ENCODE results near the gene MEOX2.
A peak's percentile ranks its signal among the peaks of the same experiment; 100 is the strongest.

MEOX2 gene

DNA sequence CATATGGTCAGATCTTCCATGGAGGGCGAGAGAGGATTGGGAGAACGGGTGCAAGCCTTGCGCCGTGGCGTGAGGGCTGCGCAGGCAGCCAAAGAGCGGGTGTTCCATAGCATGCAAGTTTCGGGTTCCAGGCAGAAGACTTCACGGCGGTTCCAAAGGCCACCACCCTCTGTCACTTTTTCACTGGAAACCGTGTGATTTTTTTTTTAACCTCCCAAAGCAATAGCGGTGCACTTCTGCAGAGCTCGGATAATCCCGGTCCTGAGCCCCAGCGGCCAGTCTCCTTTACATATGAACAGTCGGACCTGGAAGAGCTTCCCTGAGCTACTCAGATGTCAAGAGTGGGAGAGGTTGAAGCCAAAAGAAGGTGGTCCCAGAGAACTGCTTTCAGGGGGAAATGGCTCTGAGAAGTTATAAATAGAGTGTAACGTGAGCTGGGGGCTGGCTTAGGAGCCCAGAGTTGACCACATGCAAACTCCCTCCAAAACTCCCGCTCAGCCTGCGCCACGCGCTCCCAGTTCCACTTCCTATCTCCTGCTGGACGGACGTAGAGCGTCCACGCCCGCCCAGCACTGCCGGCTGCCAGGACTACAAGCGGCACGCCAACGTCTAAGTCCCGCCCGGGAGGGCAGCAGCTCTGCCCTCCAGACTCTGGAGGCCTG, at the start of gene MEOX2:
Gene MEOX2, minus strand, starts transcription at position 389 of the 662 bp plus-strand sequence. Its CDS starts 281 bp downstream, at position 108.
- Mint-ChIP-seq H3K4me1 (no peaks in the 10 kb centered on the region), H3K4me3 (no peak within 1 kb of the TSS), H3K36me3 (ENCODE audit: low read depth) (no peaks in the 10 kb centered on the region), H3K9me3 (no peaks in the 10 kb centered on the region), H3K27me3 (peaks cover 45% of the 10 kb centered on the region), H3K27ac (no peak within 1 kb of the TSS)
- no peak for ATAC-seq
- DNase-seq, result no peak

DNA sequence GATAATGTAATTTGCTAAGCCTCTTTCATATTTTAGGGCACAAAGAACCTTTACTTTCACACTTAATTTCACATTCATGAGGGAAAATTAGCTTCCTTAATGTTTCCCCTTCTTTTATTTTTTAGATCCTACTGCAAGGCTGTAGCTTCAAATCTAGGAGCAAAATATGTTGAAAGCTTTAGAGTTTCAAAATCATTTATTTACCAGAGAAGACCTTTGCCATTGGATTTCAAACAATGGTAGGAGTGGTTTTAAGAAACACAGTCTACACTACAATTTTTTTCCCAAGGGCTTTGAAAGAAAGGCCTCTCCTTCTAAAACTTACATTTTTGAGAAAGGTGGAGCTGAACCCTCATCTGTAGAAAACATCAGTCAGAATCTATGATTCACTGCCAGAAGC, 43.3 kb upstream of the MEOX2 start:
- no peaks in the 10 kb centered on the region for H3K36me3 Mint-ChIP-seq (ENCODE audit: low read depth)
- H3K27me3 Mint-ChIP-seq, result no peaks in the 10 kb centered on the region
- no peak for DNase-seq
- ATAC-seq, result no peak
- no peak overlapping the region for H3K4me3 Mint-ChIP-seq
- H3K27ac Mint-ChIP-seq, result no peak overlapping the region
- no peaks in the 10 kb centered on the region for H3K9me3 Mint-ChIP-seq
- no peaks in the 10 kb centered on the region for H3K4me1 Mint-ChIP-seq

DNA sequence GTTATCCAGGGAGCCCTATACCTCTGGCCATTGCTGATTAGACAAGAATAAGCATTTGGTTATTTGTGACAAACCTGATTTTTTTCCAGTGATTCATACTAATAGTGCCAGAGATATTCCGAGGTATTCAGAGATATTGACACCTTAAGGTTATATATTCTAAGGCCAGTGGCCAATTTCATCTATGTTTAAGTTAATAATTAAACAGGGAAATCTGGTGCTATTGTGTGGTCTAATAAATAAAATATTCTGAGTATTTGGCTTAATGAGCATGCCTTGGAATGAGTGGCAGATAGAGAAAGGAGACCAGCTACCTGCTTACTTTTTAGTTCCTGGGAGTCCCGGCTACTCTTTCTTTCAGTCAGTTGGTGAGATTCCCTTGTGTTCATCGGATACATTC, 38.6 kb upstream of the MEOX2 start:
- Mint-ChIP-seq H3K27ac (no peak overlapping the region), H3K4me3 (no peak overlapping the region), H3K4me1 (no peaks in the 10 kb centered on the region), H3K27me3 (no peaks in the 10 kb centered on the region), H3K9me3 (no peaks in the 10 kb centered on the region), H3K36me3 (ENCODE audit: low read depth) (no peaks in the 10 kb centered on the region)
- DNase-seq (no peak), ATAC-seq (no peak)

DNA sequence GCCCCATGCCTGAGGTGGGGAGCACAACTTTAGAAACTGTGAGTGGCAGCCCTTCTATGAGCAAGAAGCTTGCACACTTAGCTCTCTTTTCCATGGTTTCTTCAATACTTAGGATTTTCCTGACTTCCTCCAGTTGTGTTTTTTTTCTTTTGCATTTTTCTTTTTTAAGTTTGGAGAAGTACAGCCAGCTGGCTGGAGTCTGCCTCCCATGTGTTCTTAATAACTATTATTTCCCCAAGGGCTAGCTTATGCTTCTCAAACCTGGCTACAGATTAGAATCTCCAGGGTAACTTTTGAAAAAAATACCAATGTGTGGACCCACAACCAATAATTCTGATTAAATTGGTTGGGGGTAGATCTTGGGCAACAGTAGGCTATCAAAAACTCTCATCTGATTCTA, 37.4 kb upstream of the MEOX2 start:
- Mint-ChIP-seq H3K4me3 (no peak overlapping the region), H3K36me3 (ENCODE audit: low read depth) (no peaks in the 10 kb centered on the region), H3K4me1 (no peaks in the 10 kb centered on the region), H3K27ac (no peak overlapping the region), H3K27me3 (no peaks in the 10 kb centered on the region), H3K9me3 (no peaks in the 10 kb centered on the region)
- ATAC-seq (no peak), DNase-seq (no peak)

DNA sequence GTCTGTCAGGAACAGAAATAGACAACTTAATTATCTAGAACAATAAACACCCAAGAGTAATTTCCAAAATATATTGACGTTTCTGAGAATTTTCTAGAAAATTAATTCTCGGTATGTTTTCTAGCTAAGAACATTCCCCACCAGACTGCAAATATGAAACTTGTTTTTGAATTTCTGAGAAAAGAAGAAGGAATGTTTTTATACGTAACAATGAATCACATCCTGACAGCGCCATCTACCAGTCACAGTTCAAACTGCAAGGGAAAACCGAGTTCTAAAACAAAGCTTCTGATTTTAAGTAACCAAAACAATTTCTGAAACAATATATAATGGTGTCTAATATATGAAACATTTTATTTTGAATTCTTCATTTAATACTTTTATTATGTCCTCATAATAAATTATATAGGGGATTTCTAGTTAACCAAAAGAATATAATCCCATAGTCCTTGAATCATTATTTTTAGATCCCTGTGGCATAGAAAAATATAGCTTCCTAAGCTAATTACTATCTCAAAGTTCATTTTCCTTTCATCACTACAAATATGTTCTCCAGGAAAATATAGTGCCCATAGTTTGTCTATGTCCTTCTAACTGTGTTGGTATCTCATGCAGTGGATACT, 34.5 kb upstream of the MEOX2 start:
- H3K4me3 Mint-ChIP-seq, result no peak overlapping the region
- peak; percentile 3 for DNase-seq
- no peaks in the 10 kb centered on the region for H3K4me1 Mint-ChIP-seq
- no peaks in the 10 kb centered on the region for H3K27me3 Mint-ChIP-seq
- H3K27ac Mint-ChIP-seq, result no peak overlapping the region
- H3K36me3 Mint-ChIP-seq (ENCODE audit: low read depth), result no peaks in the 10 kb centered on the region
- ATAC-seq, result no peak
- H3K9me3 Mint-ChIP-seq, result no peaks in the 10 kb centered on the region

DNA sequence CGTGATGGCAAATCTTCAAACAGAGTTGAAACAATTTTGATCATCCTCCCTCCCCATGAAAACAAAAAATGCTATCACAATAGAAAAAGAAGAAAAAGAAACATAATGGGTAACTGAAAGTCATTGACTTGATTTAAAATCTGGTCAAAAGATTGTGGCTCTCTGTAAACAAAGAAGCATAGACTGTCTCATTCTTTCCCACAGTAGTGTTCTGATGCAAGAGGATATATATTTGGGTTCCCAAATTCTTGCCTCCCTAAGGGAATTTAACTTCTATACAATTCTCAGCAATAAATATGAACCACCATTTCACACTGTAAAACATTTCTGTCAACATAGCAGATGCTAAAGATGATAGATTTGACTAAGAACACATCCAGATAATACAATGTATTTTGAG, 32.8 kb upstream of the MEOX2 start:
- DNase-seq, result no peak
- Mint-ChIP-seq H3K9me3 (peaks cover 5% of the 10 kb centered on the region), H3K27me3 (no peaks in the 10 kb centered on the region), H3K4me3 (no peak overlapping the region), H3K4me1 (no peaks in the 10 kb centered on the region), H3K27ac (no peak overlapping the region), H3K36me3 (ENCODE audit: low read depth) (no peaks in the 10 kb centered on the region)
- ATAC-seq, result no peak

DNA sequence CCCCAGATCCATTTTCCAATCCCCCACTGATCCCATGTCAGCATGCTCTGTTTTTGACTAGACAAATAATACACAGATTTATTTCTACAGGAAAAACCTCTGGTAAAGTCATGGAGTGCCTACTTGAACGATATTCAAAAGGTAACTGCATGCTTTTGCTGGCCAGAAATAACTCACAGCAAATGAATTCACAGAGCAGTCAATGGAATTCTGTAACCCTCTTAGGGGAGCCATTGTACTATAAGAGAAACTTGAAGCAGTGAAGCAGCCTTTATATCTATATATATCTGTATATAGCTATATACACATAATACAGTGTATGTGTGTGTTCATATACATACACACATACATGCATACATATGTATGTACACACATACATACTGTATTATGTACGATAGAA, 29.0 kb upstream of the MEOX2 start:
- DNase-seq, result no peak
- Mint-ChIP-seq H3K4me1 (no peaks in the 10 kb centered on the region), H3K36me3 (ENCODE audit: low read depth) (no peaks in the 10 kb centered on the region), H3K27me3 (no peaks in the 10 kb centered on the region), H3K27ac (no peak overlapping the region), H3K4me3 (no peak overlapping the region), H3K9me3 (peaks cover 5% of the 10 kb centered on the region)
- no peak for ATAC-seq

DNA sequence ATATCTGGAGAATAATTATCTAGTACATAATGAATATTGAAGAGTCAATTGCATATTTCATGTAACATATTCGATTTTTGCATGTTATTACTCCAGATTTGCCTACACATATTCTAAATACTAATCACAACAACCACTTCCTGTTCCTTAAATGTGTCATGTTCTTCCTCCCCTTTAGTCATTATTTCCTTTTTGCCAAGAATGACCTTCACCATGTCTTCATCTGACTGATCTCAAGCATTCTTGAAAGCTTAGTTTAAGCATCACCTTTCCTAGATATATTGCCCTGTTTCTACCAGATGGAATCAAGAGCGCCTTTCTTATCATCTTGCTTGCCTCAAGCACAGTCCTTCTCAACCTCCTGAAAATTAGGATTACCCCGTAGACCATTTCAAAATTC, 23.5 kb upstream of the MEOX2 start:
- ATAC-seq (no peak), DNase-seq (no peak)
- Mint-ChIP-seq H3K4me1 (no peaks in the 10 kb centered on the region), H3K36me3 (ENCODE audit: low read depth) (no peaks in the 10 kb centered on the region), H3K27ac (no peak overlapping the region), H3K27me3 (no peaks in the 10 kb centered on the region), H3K4me3 (no peak overlapping the region), H3K9me3 (peaks cover 18% of the 10 kb centered on the region)

DNA sequence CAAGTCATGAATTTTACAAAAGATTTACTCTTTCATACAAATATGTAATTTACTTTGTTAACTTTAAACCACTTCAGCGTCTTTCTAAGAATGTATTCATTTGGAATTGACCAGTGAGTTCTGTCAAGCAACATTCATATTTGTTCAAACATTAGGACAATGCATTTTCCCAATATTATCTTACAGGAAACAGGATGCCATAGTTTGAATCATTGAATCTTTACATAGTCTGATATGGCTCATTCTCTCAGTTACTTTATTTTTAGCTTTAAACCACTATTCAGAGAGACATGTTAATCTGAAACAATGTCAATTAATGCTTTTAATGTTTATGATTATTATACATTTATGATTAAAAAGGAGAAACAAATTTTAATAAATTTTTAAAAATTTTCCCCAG, 21.1 kb upstream of the MEOX2 start:
- Mint-ChIP-seq H3K27me3 (no peaks in the 10 kb centered on the region), H3K4me3 (no peak overlapping the region), H3K9me3 (peaks cover 14% of the 10 kb centered on the region), H3K4me1 (no peaks in the 10 kb centered on the region), H3K36me3 (ENCODE audit: low read depth) (no peaks in the 10 kb centered on the region), H3K27ac (no peak overlapping the region)
- ATAC-seq (no peak), DNase-seq (no peak)

DNA sequence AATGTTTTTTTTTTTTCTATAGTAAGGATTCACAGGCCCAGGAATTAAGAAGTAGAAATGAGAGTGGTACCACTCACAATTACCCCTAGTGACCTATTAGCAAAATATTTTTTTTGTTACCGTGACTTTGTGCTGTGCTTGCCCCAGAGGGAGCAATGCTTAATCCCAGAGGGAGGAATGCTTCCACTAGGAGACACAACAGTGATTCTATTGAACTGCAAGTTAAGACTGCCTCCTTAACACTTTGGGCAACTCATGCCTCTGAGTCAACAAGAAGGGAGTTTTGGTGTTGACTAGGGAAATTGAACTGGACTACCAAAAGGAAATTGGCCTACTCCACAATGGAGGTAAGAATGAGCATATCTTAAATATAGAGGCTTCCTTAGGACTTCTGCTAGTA, 17.2 kb upstream of the MEOX2 start:
- Mint-ChIP-seq H3K27ac (no peak overlapping the region), H3K9me3 (peaks cover 10% of the 10 kb centered on the region), H3K36me3 (ENCODE audit: low read depth) (no peaks in the 10 kb centered on the region), H3K4me1 (no peaks in the 10 kb centered on the region), H3K27me3 (no peaks in the 10 kb centered on the region), H3K4me3 (no peak overlapping the region)
- DNase-seq (no peak), ATAC-seq (no peak)

DNA sequence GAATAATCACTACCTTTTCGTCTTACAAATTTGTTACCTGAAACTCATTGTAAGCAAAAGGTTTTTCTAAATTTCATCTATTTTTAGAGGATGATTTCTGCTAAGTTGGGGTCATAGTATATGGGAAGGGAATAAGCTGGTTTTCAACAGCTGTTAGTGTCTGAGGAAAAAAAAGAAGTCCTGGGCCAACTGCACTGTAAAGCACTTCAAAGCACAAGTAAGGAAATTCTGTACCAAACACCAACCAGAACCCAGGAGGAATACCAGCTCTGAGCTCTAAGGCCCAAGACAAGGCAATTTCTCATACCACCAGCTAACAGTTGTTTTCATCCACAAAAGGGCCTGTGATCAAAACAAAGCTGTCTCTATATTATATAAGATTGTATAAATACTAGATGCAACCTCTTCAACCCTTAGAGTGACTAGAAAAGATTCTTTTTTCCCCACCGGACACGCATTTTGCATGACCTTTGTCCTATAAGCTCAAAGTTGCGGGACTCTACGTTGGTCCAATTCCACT, 6.1 kb upstream of the MEOX2 start:
- Mint-ChIP-seq H3K4me3 (no peak overlapping the region), H3K4me1 (no peaks in the 10 kb centered on the region), H3K27me3 (peaks cover 9% of the 10 kb centered on the region), H3K9me3 (no peaks in the 10 kb centered on the region), H3K36me3 (ENCODE audit: low read depth) (no peaks in the 10 kb centered on the region), H3K27ac (no peak overlapping the region)
- no peak for DNase-seq
- ATAC-seq, result no peak

DNA sequence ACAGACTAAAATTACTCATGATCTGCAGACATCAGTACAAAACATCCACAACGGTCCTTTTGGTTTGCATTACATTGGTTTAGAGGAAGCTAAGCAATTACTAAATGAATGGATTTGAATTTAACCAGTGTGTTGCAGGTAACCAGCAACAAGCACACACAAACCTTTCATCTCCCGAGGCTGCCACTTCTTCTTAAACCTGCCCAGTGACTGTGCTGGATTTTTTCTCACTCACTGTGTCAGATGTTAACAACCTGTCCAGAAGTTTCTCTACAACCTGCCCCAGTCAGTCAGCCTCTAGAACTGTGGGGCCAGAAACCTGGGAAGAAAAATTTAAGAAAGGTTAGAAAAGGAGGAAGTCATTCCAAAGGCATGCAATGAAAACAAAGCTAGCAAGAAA, 2.4 kb upstream of the MEOX2 start:
- ATAC-seq (no peak), DNase-seq (no peak)
- peaks cover 45% of the 10 kb centered on the region for H3K27me3 Mint-ChIP-seq
- H3K27ac Mint-ChIP-seq, result no peak overlapping the region
- no peak overlapping the region for H3K4me3 Mint-ChIP-seq
- no peaks in the 10 kb centered on the region for H3K4me1 Mint-ChIP-seq
- no peaks in the 10 kb centered on the region for H3K36me3 Mint-ChIP-seq (ENCODE audit: low read depth)
- no peaks in the 10 kb centered on the region for H3K9me3 Mint-ChIP-seq

DNA sequence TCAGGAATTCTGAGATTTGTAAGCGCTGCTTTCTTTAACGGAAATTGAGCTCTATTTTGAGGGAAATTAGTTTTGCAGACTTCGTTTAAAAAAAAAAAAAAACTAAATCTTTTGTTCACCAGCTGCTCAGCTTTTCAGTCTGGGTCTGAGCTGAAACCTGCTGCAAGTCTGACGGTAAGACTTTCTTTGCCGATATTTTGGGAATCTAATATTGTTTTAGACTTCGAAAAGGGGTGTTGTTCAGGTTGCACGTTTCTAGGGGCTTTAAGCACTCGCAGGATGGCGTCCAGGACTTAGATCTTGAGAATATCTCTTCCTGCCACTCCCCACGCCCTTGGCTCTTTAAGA, 1.8 kb upstream of the MEOX2 start:
- DNase-seq, result no peak

DNA sequence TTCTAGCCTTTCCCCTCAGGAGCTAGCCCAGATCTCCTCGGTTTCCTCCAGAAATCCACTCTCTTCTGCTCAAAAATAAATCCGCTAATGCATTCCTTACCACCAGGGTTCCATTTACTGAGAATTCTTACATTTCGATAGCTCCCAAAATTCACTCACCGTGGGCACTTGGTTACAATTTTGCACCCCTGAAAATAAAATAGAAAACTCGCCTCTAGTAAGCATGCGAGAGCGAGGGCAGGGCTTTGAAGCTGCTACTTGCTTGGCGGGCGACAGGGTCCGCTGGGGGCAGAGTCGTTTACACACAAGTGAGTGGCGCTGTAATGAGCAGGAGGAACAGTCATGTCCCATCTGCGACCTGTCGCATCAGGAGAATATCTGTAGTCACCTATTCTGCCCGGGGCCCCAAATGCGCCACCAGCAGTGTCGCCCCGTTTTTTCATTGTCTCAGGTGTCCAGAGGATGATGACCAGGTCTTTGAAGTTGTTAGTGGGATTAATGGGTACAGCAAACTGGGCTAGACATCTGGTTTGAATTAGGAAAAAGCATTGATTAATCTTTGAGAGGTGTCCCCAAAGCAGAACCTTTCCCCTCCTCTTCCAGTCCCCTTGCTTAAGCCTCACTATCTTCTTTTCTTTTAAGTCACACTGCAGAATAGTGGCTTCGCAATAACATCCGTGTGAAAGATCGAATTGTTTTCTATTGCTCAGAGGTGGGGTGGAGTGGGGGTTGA, 1.2 kb upstream of the MEOX2 start:
- Mint-ChIP-seq H3K4me3 (no peak overlapping the region), H3K27me3 (peaks cover 45% of the 10 kb centered on the region), H3K36me3 (ENCODE audit: low read depth) (no peaks in the 10 kb centered on the region), H3K27ac (no peak overlapping the region), H3K4me1 (no peaks in the 10 kb centered on the region), H3K9me3 (no peaks in the 10 kb centered on the region)
- DNase-seq (no peak), ATAC-seq (no peak)

More for the DNA sequence above, 1.8 kb upstream of the MEOX2 start:
- Mint-ChIP-seq H3K27me3 (peaks cover 45% of the 10 kb centered on the region), H3K36me3 (ENCODE audit: low read depth) (no peaks in the 10 kb centered on the region), H3K4me1 (no peaks in the 10 kb centered on the region), H3K4me3 (no peak overlapping the region), H3K27ac (no peak overlapping the region), H3K9me3 (no peaks in the 10 kb centered on the region)
- ATAC-seq, result no peak

DNA sequence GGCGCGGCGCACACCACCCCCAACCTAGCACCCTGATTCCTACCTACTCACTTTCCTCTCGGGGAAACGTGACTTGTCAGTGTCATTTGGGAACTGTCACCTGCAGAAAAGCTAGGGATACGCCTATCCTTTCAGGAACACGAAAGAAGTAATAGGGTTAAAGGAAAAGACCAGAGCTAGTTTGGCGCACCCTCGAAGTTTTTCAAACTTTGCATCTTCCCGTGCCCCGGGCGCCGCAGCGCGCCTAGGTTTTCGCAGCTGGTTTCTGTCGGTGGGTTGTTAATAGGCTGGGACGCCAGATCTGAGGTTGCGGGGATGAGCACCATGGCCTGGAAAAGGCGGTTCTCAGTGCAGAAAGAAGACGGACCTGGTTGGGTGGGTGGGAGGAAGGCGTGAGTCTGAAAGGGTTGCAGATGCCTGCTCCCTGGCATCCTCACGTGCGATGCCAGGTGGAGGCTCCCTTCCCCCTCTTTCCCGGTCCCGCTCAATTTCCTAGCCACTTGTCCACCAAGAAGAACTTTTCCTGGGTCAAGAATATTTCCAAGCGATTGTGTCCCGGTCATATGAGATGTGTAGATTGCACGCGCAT, 568 bp upstream of the MEOX2 start:
- Mint-ChIP-seq H3K36me3 (ENCODE audit: low read depth) (no peaks in the 10 kb centered on the region), H3K27me3 (peaks cover 45% of the 10 kb centered on the region), H3K27ac (no peak overlapping the region), H3K4me3 (no peak overlapping the region), H3K9me3 (no peaks in the 10 kb centered on the region), H3K4me1 (no peaks in the 10 kb centered on the region)
- ATAC-seq, result no peak
- no peak for DNase-seq
